T-cell (primary cell): ENCODE measurements around the gene CBFB. TPM values are rescaled to one million over a fixed set of nuclear protein-coding genes. Genes with fewer than 3 reads are reported as not detected.

ENCODE experiments used
- ATAC-seq, 4 experiments: fragments of 200-7000 bp in 3 of 4; fragments of 150-1000 bp in 1 of 4; cut with Tn5 transposase; replicated peaks in 1 of 4; 1 replicate in 3 of 4; 2 replicates in 1 of 4; pipeline ENCODE4 v1.10.0; 2021; ENCODE audit warnings: moderate library complexity in 3 of 4, mild to moderate bottlenecking in 2 of 4, moderate number of reproducible peaks in 1 of 4
- CTCF ChIA-PET, 2 donors: fragments of 300-600 bp; sonication (Branson Sonifier 250); formaldehyde crosslinking; loops; one replicate each; lab custom pipeline; 2022; ENCODE audit warnings: antibody characterized with exemption in 2 of 2; lab: Charles Lee
- POLR2A ChIA-PET, 2 donors: fragments of 300-600 bp; sonication (Branson Sonifier 250); formaldehyde crosslinking; loops; one replicate each; lab custom pipeline; 2022; ENCODE audit warnings: antibody characterized with exemption in 2 of 2; lab: Charles Lee
- DNase-seq, 35 experiments: peaks; one replicate each; pipeline versions ENCODE4 v3.0.0 to v3.0.0-alpha.2; 2013 to 2023
- H3K27ac ChIP-seq: one replicate; pipeline ENCODE4 v1.5.1; 2013; ENCODE audit warnings: low read length
- H3K27me3 ChIP-seq, 2 experiments: replicated peaks in 1 of 2; 1 replicate in 1 of 2; 2 replicates in 1 of 2; pipeline versions ENCODE4 v1.6.1 to v1.7.0; 2013; ENCODE audit warnings: low read length in 1 of 2, mixed read lengths in 1 of 2; ENCODE audit not compliant: control insufficient read depth in 2 of 2, insufficient read depth in 2 of 2; ENCODE audit errors: extremely low read depth in 1 of 2
- H3K36me3 ChIP-seq, 2 donors: 1 replicate in 1 of 2; 2 replicates in 1 of 2; pipeline versions ENCODE4 v1.6.1 to v1.7.0; 2013; ENCODE audit warnings: low read length in 1 of 2; ENCODE audit not compliant: control insufficient read depth in 2 of 2, insufficient read depth in 1 of 2; ENCODE audit errors: extremely low read depth in 1 of 2
- H3K4me1 ChIP-seq, 2 experiments: 1 replicate in 1 of 2; 2 replicates in 1 of 2; pipeline versions ENCODE4 v1.6.1 to v1.7.0; 2013; ENCODE audit warnings: low read length in 2 of 2, mixed read lengths in 1 of 2; ENCODE audit not compliant: insufficient read depth in 2 of 2, control insufficient read depth in 1 of 2; ENCODE audit errors: extremely low read depth in 1 of 2
- H3K4me3 ChIP-seq, 2 donors: 1 replicate in 1 of 2; 2 replicates in 1 of 2; pipeline versions ENCODE4 v1.5.1 to v1.7.0; 2013; ENCODE audit warnings: mild to moderate bottlenecking in 2 of 2, low read length in 1 of 2, moderate library complexity in 1 of 2; ENCODE audit not compliant: control insufficient read depth in 1 of 2; ENCODE audit errors: extremely low read depth in 1 of 2
- H3K9me3 ChIP-seq: 2 replicates; pipeline ENCODE4 v1.7.0; 2013
- H3K27ac Mint-ChIP-seq, 2 donors: one replicate each; pipeline ENCODE4 v1.8.0; 2020 to 2021; ENCODE audit warnings: mild to moderate bottlenecking in 2 of 2, mixed read lengths in 2 of 2
- H3K27me3 Mint-ChIP-seq, 2 donors: one replicate each; pipeline ENCODE4 v1.8.0; 2021 to 2022; ENCODE audit warnings: mixed read lengths in 2 of 2
- H3K36me3 Mint-ChIP-seq: one replicate; pipeline ENCODE4 v1.8.0; 2021; ENCODE audit warnings: mixed read lengths
- H3K4me1 Mint-ChIP-seq, 3 donors: one replicate each; pipeline ENCODE4 v1.8.0; 2020 to 2022; ENCODE audit warnings: mixed read lengths in 3 of 3, mild to moderate bottlenecking in 1 of 3
- H3K4me3 Mint-ChIP-seq, 3 donors: one replicate each; pipeline ENCODE4 v1.8.0; 2020 to 2022; ENCODE audit warnings: mild to moderate bottlenecking in 3 of 3, mixed read lengths in 3 of 3, moderate library complexity in 3 of 3
- H3K9me3 Mint-ChIP-seq, 3 donors: one replicate each; pipeline ENCODE4 v1.8.0; 2020 to 2022; ENCODE audit warnings: mixed read lengths in 3 of 3
- WGBS: methylation state at CpG from one replicate; pipeline ENCODE4 v1.1.5; 2013; ENCODE audit warnings: missing lambda C conversion rate; ENCODE audit not compliant: insufficient coverage; 5-methylcytosine and 5-hydroxymethylcytosine counted together
- total RNA-seq, 35 experiments: library from RNA in 6 of 35; stranded (reverse) in 6 of 35; fragments of 120-200 nt in 1 of 35; gene quantifications; one replicate each; pipeline versions ENCODE4 v1.2.1 to v1.2.4 and lab custom pipeline; 2013 to 2026

Gene CBFB
- total RNA-seq, 5 donors from 2014 or later (not counting 1 experiment from before 2014, with no cell fraction given): 80.0 to 115 (median 96.5) TPM

DNA sequence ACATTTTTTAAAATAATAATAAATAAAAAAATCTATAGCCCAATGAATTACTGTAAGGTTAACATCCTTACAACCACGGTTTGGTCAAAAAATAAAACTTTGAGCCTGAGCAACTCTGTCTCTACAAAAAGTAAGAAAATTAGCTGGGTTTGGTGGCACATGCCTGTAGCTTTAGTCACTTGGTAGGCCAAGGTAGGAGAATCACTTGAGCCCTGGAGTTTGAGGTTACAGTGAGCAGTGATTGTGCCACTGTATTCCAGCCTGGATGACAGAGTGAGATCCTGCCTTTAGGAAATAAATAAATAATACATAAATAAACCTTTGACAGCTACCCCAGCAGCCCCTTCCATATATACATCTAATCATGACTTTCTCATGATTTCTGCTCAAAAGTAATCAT is 53.9 kb downstream of the CBFB start:
- H3K27ac ChIP-seq: no peak overlapping the region
- no peaks in the 10 kb centered on the region for H3K4me1 ChIP-seq
- DNase-seq (no peak), ATAC-seq (no peak)
- peaks cover 3 to 22% of the 10 kb centered on the region in 2 donors for H3K36me3 ChIP-seq
- Mint-ChIP-seq H3K4me1 (peaks cover 0 to 15% (median 13%) of the 10 kb centered on the region in 3 donors), H3K36me3 (peaks cover 18% of the 10 kb centered on the region), H3K9me3 (no peaks in the 10 kb centered on the region), H3K27me3 (no peaks in the 10 kb centered on the region), H3K27ac (no peak overlapping the region), H3K4me3 (no peak overlapping the region)
- no peaks in the 10 kb centered on the region for H3K9me3 ChIP-seq
- ChIA-PET POLR2A (no interaction called here), CTCF (interaction anchor here (0.9 to 1.5 kb wide), 4 partner anchors 11 to 65 kb away, joined by 3 to 4 read pairs (median 4); no protein-coding TSS in a partner anchor)
- H3K4me3 ChIP-seq: no peak overlapping the region
- H3K27me3 ChIP-seq: no peaks in the 10 kb centered on the region
- no CpG with 5 or more reads among the region's 1 CpG for WGBS

- H3K36me3 Mint-ChIP-seq: peaks cover 18% of the 10 kb centered on the region
These were observed 55.5 kb downstream of the CBFB start for GRCh38 chr16:67084345-67085028.

DNA sequence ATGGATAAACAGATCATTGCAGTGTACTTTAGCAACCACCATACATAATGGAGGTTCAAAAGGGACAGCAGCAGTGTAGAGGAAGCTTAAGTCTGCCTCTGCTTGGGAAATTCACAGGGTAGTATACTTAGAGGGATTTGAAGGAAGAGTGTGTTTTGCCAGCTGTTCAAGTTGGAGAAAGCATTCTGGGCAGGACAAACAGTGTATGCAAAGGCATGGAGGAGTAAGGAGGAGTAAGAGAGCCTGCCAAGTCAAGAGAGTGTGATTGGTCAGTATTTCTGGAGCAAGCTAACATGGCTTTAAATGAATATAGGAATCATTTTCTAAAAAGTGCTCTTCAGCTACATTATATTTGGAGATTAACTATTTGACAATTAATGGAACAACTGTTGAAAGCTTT is 57.9 kb downstream of the CBFB start:
- CTCF ChIA-PET: interaction anchor here in 1 of 2 donors (0.9 to 1.1 kb wide), 2 partner anchors 15 to 69 kb away, joined by 3 to 4 read pairs; no protein-coding TSS in a partner anchor
- Histone ChIP-seq H3K9me3 (no peaks in the 10 kb centered on the region), H3K4me3 (no peak overlapping the region), H3K4me1 (no peaks in the 10 kb centered on the region), H3K27ac (no peak overlapping the region), H3K27me3 (no peaks in the 10 kb centered on the region), H3K36me3 (peaks cover 0 to 21% of the 10 kb centered on the region in 2 donors)
- Mint-ChIP-seq H3K27me3 (no peaks in the 10 kb centered on the region), H3K4me1 (peaks cover 2 to 14% (median 13%) of the 10 kb centered on the region in 3 donors), H3K9me3 (no peaks in the 10 kb centered on the region), H3K4me3 (no peak overlapping the region), H3K36me3 (peaks cover 11% of the 10 kb centered on the region), H3K27ac (no peak overlapping the region)
- ATAC-seq (no peak), DNase-seq (no peak)
- POLR2A ChIA-PET: interaction anchor here in 1 of 2 donors (0.6 to 1.4 kb wide), 2 partner anchors 12 to 82 kb away, joined by 3 to 6 read pairs; no protein-coding TSS in a partner anchor

More at GRCh38 chr16:67084345-67085028, 55.5 kb downstream of the CBFB start:
- Mint-ChIP-seq H3K4me3 (no peak overlapping the region), H3K4me1 (peaks cover 0 to 20% (median 13%) of the 10 kb centered on the region in 3 donors), H3K27ac (no peak overlapping the region), H3K27me3 (no peaks in the 10 kb centered on the region), H3K9me3 (no peaks in the 10 kb centered on the region)
- H3K4me3 ChIP-seq: no peak overlapping the region
- WGBS: 60% methylated on average over 1 of the region's 4 CpGs
- no peak for DNase-seq
- ATAC-seq: no peak
- no peaks in the 10 kb centered on the region for H3K9me3 ChIP-seq
- H3K27ac ChIP-seq: no peak overlapping the region
- no peaks in the 10 kb centered on the region for H3K4me1 ChIP-seq
- CTCF ChIA-PET: no interaction called here
- POLR2A ChIA-PET: interaction anchor here in 1 of 2 donors (0.6 kb wide), 1 partner anchor 56 kb away, joined by 4 read pairs; no protein-coding TSS in a partner anchor
- H3K27me3 ChIP-seq: no peaks in the 10 kb centered on the region
- H3K36me3 ChIP-seq: peaks cover 0 to 21% of the 10 kb centered on the region in 2 donors

DNA sequence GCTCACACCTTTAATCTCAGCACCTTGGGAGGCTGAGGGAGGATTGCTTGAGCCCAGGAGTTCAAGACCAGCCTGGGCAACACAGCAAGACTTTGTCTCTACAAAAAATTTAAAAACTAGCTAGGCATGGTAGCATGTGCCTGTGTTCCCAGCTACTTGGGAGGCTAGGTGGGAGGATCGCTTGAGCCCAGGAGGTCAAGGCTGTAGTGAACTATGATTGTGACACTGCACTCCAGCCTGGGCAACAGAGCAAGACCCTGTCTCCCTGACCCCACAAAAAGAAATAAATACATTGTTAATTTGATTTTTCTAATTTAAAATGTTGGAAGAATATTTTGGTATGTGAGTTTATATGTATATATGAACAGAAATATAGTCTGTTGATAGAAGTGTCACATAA is 58.3 kb downstream of the CBFB start:
- Histone ChIP-seq H3K9me3 (no peaks in the 10 kb centered on the region), H3K36me3 (peaks cover 0 to 17% of the 10 kb centered on the region in 2 donors), H3K4me3 (no peak overlapping the region), H3K27me3 (no peaks in the 10 kb centered on the region), H3K4me1 (no peaks in the 10 kb centered on the region), H3K27ac (no peak overlapping the region)
- Mint-ChIP-seq H3K4me3 (no peak overlapping the region), H3K4me1 (peaks cover 2 to 17% (median 13%) of the 10 kb centered on the region in 3 donors), H3K27me3 (no peaks in the 10 kb centered on the region), H3K9me3 (no peaks in the 10 kb centered on the region), H3K36me3 (peaks cover 14% of the 10 kb centered on the region), H3K27ac (no peak overlapping the region)
- ChIA-PET POLR2A (interaction anchor here in 1 of 2 donors (0.6 kb wide), 1 partner anchor 82 kb away, joined by 3 read pairs; no protein-coding TSS in a partner anchor), CTCF (interaction anchor here in 1 of 2 donors (0.9 to 1.1 kb wide), 2 partner anchors 14 to 69 kb away, joined by 3 to 4 read pairs; no protein-coding TSS in a partner anchor)
- no CpG with 5 or more reads among the region's 1 CpG for WGBS
- ATAC-seq (no peak), DNase-seq (no peak)

DNA sequence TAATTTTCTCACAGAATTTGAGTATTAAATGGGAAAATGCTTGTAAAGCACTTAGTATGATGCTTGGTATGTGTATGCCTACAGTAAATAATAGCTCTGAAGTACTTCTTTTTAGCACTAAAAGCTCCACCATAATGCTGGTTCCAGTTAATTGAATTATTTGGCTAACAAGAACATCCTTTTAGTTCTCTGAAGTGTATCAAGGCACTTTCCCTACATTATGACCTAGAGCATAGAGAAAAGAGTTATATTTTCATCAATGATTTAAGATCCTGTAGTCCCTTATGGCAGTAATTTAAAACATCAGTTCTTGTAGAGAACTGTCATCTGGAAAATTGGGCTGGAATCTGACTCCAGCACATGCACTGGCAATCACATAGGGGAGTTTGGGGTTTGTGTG is 58.9 kb downstream of the CBFB start:
- H3K27me3 ChIP-seq: no peaks in the 10 kb centered on the region
- DNase-seq (no peak), ATAC-seq (no peak)
- no peak overlapping the region for H3K4me3 ChIP-seq
- no peaks in the 10 kb centered on the region for H3K4me1 ChIP-seq
- H3K36me3 ChIP-seq: peaks cover 0 to 17% of the 10 kb centered on the region in 2 donors
- ChIA-PET CTCF (interaction anchor here in 1 of 2 donors (0.5 to 1.1 kb wide), 2 partner anchors 14 to 58 kb away, joined by 4 read pairs; no protein-coding TSS in a partner anchor), POLR2A (no interaction called here)
- H3K9me3 ChIP-seq: no peaks in the 10 kb centered on the region
- Mint-ChIP-seq H3K4me3 (no peak overlapping the region), H3K9me3 (no peaks in the 10 kb centered on the region), H3K4me1 (peaks cover 2 to 17% (median 13%) of the 10 kb centered on the region in 3 donors), H3K36me3 (peaks cover 14% of the 10 kb centered on the region), H3K27me3 (no peaks in the 10 kb centered on the region), H3K27ac (no peak overlapping the region)
- H3K27ac ChIP-seq: no peak overlapping the region

- Histone ChIP-seq H3K4me3 (no peak overlapping the region), H3K27me3 (no peaks in the 10 kb centered on the region), H3K36me3 (peaks cover 0 to 14% of the 10 kb centered on the region in 2 donors), H3K9me3 (no peaks in the 10 kb centered on the region), H3K27ac (no peak overlapping the region), H3K4me1 (no peaks in the 10 kb centered on the region)
- H3K4me1 Mint-ChIP-seq: peaks cover 2 to 17% (median 13%) of the 10 kb centered on the region in 3 donors
- no peak overlapping the region for H3K4me3 Mint-ChIP-seq
- no peak for ATAC-seq
- H3K36me3 Mint-ChIP-seq: peaks cover 17% of the 10 kb centered on the region
- ChIA-PET POLR2A (no interaction called here), CTCF (no interaction called here)
- H3K27ac Mint-ChIP-seq: no peak overlapping the region
- WGBS: 82% methylated on average over 2 of the region's 4 CpGs
- no peaks in the 10 kb centered on the region for H3K27me3 Mint-ChIP-seq
- H3K9me3 Mint-ChIP-seq: no peaks in the 10 kb centered on the region
- no peak for DNase-seq
These were observed 59.6 kb downstream of the CBFB start for GRCh38 chr16:67088551-67088950.
